Myocyte (in vitro differentiated cells): ENCODE measurements around the gene ASB2. TPM values are rescaled to one million over a fixed set of nuclear protein-coding genes. Genes with fewer than 3 reads are reported as not detected.

ENCODE experiments used
- DNase-seq: peaks from one replicate; pipeline ENCODE4 v3.0.0-alpha.2; 2012; ENCODE audit warnings: low read depth
- polyA plus RNA-seq: library from polyadenylated mRNA; unstranded; fragments of >200 nt; gene quantifications from one replicate; pipeline ENCODE4 v1.2.1, GENCODE V29; 2012; ENCODE audit warnings: missing spikeins
- total RNA-seq: library from RNA; depleted of rRNA; stranded (reverse); fragments of >200 nt; gene quantifications from 2 replicates; pipeline ENCODE4 v1.2.3, GENCODE V29; 2014

ASB2 gene, protein sequence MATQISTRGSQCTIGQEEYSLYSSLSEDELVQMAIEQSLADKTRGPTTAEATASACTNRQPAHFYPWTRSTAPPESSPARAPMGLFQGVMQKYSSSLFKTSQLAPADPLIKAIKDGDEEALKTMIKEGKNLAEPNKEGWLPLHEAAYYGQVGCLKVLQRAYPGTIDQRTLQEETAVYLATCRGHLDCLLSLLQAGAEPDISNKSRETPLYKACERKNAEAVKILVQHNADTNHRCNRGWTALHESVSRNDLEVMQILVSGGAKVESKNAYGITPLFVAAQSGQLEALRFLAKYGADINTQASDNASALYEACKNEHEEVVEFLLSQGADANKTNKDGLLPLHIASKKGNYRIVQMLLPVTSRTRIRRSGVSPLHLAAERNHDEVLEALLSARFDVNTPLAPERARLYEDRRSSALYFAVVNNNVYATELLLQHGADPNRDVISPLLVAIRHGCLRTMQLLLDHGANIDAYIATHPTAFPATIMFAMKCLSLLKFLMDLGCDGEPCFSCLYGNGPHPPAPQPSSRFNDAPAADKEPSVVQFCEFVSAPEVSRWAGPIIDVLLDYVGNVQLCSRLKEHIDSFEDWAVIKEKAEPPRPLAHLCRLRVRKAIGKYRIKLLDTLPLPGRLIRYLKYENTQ
- total RNA-seq, result 0.73 and 8.9 TPM in 2 replicates
- 1.5 TPM for polyA plus RNA-seq

- no peak for DNase-seq
Measured at GRCh38 chr14:93976477-93977057, at the start of gene ASB2. TSS of gene ASB2 (minus strand) at chr14:93976570. CDS start at chr14:93964539, 12,031 bp downstream.

DNA sequence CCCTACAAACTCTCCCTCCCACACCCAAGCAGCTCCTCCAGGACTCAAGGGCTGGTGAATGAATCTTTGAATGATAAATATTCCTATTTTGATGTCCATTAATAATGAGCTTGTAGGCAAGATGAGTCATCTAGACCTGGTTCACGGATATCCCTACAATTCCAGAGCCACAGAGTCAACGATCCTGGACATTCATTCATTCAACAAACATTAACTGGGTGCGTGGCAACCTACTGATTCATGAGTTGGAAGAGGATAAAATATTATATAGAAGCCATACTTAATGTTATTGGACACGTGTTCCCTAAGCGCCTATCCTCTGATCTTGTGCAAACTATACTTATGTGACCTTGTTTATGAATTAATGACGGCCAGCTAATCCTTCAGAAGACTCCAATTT lies 49.4 kb upstream of the ASB2 start:
- no peak for DNase-seq

DNA sequence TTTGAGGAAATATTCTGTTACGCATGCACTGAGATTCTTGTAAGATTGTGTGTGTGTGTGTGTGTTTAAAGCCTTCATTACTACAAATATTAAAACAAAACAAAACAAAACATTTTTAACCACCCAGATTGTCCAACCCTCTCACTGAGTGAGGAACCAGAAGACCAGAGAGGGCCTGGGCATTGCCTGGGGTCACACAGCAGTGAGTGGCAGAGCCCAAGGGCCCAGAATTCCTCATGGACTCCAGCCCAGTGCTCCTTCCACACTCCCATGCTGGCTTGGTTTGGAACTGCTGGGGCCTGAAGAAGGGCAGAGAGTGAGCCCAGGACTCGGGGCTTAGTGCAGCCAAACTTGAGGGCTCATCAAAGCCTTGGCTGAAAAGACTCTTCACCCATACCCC lies 48.2 kb upstream of the ASB2 start:
- no peak for DNase-seq

DNA sequence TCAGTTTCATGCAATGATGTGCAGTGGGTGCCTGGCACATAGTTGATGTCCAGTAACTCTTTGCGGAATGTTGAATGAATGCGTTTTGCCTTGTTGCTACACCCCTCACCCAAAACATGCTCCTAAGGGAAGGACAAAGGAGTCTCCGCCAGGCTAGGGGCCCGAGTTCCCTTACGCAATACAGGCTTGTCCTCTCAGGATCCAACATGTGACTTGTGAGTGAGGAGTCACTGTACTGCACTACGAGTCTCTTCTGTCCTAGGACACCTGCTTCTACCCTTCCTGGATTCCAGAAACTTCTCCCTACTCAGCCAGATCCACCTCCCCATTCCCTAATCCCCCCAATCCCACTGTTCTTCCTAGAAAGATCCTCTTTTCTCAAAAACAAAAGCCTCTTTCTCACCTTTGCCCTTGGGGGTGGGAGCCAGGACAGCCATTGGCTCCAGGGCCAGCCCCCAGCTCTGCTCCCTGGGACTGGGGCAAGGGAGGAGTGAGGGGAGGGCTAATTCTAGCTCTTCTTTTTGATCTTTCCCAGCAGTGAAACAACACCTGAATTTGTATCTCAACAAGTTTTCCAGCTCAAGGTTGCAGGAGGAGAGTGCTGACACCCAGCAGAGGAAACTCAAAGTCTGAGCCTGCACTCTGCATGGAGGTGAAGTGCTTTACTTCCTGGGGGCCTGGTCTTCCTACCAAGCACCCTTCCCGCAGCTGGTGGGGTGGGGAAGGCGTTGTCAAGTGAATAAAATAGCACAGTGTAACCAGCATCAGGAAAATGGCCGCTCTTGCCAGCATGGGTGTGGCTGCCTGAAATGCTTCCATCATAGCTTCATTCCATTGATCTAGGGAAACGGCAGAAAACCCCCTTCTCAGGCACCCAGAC lies 46.4 kb upstream of the ASB2 start:
- DNase-seq, result no peak

- DNase-seq, result peak; percentile 26
Measured at GRCh38 chr14:94021416-94022157, 45.2 kb upstream of the ASB2 start.

DNA sequence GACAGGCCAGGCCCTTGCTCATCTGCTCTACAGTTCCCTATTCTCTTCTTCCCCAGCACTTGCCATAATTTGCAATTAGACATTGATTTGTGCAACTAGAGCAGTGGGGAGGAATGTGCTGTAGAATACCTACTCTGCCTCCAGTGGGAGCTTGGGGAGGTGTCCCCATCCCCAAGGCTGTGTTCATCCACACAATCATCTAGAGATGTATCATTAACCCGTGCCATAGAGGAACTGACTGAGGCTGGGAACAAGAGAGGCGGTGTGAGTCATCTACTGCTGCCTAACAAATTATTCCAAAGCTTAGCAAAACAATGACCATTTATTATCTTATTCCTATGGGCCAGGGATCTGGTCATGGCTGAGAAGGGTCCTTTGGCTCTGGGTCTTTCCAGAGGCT lies 44.6 kb upstream of the ASB2 start:
- no peak for DNase-seq

- DNase-seq, result no peak
Measured at GRCh38 chr14:94020267-94020666, 43.9 kb upstream of the ASB2 start.

DNA sequence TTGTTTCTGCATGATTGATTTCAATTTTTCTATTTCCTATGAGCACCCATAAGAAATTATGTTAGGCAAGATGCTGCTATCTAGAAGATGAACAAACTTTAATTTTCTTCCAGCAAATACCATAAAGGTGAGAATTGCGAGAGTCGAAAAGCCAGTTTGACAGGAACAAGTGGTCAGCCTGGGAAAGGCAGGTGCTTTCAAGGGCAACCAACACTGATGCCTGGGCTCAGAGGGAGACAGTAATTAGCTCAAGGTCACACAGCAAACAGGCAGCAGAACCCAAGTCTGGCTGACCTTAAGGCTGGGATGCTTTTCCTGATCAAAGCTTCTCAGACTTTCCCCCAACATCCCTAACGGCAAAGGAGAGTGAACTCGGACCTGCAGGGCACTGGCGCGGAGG lies 43.0 kb upstream of the ASB2 start:
- DNase-seq, result no peak

DNA sequence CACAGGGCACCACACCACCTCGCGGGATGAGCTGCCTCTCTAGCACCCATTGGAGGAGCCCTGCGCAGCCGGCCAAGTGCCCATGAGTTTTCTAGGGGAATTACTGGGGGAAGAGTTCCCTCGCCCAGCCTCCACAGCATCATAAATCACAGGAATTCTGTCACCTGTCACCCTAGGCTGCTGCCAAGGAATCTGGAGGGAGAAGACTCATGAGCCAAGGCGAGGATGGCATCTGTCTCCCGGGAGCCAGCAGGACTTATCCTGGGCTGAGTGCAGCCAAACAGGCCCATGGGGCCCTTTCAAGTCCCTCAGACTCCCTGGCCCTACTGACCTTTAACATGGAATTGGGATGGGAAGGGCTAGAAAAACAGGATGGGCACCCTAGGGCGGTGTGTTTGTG lies 41.9 kb upstream of the ASB2 start:
- DNase-seq, result no peak

- no peak for DNase-seq
Measured at GRCh38 chr14:94016446-94016976, 40.1 kb upstream of the ASB2 start.

GRCh38 chr14:94015223-94015622 lies 38.9 kb upstream of the ASB2 start:
- no peak for DNase-seq

- no peak for DNase-seq
Measured at GRCh38 chr14:94014382-94014781, 38.0 kb upstream of the ASB2 start.

- peak; percentile 50 for DNase-seq
Measured at GRCh38 chr14:94011795-94012194, 35.4 kb upstream of the ASB2 start.

GRCh38 chr14:94010625-94011024 lies 34.3 kb upstream of the ASB2 start:
- no peak for DNase-seq

DNA sequence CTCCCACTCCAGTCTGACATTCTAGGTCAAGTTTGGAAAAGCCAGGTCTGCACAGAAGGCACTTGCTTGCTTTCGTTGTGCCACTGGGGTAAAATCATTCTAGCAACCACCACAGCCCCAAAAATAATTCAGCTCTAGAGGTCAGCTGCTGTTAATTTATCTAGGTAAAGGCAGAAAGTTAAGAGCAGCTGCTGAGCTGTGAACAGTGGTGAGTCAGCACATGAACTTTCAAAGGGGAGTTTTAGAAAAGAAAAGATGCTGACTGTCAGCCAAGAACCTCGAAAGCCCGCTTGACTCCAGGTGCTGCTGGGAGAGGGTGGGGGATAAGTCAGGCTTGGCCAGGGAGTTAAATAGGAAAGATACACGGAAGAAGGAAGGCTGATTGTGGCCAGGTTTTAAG lies 33.4 kb upstream of the ASB2 start:
- peak; percentile 84 for DNase-seq

GRCh38 chr14:94008234-94008633 lies 31.9 kb upstream of the ASB2 start:
- DNase-seq, result no peak

- DNase-seq, result no peak
Measured at GRCh38 chr14:94005324-94006073, 29.1 kb upstream of the ASB2 start.

DNA sequence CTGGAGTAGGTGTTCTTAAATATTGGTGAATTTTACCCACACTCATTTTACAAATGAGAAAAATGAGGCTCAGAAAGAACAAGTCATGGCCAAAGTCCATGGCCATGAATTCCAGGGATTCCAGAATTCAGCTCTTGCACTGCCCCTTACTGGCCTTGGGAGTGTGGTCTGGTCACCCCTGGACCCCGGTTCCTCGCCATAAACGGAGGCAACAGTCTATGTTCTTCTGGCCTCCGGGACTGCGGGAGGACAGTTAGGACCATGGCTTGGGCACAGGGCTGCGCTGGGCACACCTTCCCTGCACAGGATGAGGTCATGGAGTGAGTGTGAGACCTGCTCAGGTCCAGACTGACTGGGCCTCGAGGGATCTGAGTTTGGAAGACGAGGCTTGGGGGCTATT lies 27.6 kb upstream of the ASB2 start:
- no peak for DNase-seq

DNA sequence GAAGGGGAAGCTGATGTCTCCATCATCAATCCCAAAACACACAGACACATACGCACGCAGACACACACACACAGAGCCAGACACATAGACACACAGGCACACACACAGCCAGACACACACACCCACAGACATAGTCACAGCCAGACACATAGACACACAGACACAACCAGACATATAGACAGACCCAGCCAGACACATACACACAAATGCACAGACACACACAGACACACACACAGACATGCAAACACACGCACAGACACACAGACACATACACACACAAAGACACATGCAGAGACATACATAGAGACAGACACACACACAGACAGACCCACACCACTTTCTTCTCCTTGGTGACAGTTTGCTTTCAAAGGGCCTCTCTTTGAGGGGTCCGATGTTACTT lies 27.0 kb upstream of the ASB2 start:
- no peak for DNase-seq
